Fibroblast of mammary gland (primary cell): Measurements from ENCODE around the gene ATOH8.
"Not testable (repeated sequence)": the region's sequence is repeated elsewhere in the genome, so short reads cannot be mapped to it uniquely, and the experiment has no call there.

ENCODE experiments used
- DNase-seq: peaks from one replicate; pipeline ENCODE4 v3.0.0-alpha.2; 2010; ENCODE audit warnings: low read depth
- H3K4me3 ChIP-seq: 2 replicates; pipeline ENCODE4 v1.5.1; 2011; ENCODE audit warnings: low read depth, mild to moderate bottlenecking, low read length, moderate library complexity; ENCODE audit not compliant: control insufficient read depth
- TF ChIP-seq, protein P1 (sequence below): conservative IDR thresholded peaks from 2 replicates; pipeline ENCODE4 v1.5.1; 2011; ENCODE audit warnings: low read depth, low read length, inconsistent platforms; ENCODE audit not compliant: control insufficient read depth, insufficient read depth

The ATOH8 gene

DNA sequence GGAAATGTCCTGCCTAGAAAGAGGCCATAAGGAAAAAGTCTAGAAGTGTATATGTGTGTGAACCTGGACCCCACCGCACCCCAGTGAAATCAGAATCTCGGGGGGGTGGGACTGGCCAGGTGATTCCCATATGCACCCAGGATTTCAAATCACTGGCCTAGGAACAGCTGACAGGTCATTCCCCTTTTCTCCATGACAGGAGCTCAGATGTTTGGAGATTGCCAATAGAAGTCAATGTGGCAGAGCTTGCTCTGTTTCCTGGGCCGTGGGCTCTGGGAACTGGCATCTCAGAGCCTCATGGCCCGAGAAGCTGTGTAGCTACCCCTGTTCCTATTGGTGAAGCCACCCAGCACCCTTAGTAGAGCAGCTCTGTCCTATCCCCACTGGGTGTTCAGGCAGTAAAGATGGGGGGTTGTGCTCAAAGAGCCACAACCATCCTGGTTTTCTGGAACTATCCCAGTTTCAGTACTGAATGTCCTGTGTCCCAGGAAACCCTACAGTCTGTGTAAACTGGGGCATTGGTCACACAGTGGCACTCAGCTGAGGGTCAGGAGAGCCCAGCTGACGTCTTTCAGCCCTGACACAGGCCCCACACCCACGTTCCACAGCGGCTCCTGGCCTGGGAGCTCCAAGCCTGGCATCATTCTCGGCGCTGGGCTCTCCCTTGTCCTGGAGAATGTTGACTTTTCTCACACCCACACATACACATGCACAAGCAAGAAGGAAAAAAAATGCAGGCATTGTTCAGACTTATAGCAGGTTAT is 40.8 kb upstream of the ATOH8 start:
- H3K4me3 ChIP-seq: no peak overlapping the region
- TF ChIP-seq, protein P1, sequence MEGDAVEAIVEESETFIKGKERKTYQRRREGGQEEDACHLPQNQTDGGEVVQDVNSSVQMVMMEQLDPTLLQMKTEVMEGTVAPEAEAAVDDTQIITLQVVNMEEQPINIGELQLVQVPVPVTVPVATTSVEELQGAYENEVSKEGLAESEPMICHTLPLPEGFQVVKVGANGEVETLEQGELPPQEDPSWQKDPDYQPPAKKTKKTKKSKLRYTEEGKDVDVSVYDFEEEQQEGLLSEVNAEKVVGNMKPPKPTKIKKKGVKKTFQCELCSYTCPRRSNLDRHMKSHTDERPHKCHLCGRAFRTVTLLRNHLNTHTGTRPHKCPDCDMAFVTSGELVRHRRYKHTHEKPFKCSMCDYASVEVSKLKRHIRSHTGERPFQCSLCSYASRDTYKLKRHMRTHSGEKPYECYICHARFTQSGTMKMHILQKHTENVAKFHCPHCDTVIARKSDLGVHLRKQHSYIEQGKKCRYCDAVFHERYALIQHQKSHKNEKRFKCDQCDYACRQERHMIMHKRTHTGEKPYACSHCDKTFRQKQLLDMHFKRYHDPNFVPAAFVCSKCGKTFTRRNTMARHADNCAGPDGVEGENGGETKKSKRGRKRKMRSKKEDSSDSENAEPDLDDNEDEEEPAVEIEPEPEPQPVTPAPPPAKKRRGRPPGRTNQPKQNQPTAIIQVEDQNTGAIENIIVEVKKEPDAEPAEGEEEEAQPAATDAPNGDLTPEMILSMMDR: no peak
- peak; percentile 86 for DNase-seq

DNA sequence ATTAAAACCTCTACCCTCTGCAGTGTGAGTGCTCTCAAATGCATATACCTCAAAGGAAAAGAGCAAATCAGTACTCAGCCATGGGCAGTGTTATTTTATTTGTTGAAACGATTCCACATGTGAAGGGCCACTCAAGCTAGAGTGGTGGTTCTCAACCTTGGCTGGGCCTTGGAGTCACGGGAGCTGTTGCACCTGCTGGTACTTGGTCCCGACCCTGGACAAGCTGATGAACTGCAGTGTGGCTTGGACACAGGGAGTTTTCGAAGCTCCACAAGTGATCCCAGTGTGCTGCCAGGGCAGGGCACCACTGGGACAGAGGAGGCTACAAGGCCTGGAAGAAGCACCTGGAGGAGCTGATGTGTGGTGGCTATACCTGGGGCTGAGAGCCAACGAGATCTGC is 40.0 kb upstream of the ATOH8 start:
- TF ChIP-seq, protein P1: no peak
- DNase-seq: no peak
- no peak overlapping the region for H3K4me3 ChIP-seq

DNA sequence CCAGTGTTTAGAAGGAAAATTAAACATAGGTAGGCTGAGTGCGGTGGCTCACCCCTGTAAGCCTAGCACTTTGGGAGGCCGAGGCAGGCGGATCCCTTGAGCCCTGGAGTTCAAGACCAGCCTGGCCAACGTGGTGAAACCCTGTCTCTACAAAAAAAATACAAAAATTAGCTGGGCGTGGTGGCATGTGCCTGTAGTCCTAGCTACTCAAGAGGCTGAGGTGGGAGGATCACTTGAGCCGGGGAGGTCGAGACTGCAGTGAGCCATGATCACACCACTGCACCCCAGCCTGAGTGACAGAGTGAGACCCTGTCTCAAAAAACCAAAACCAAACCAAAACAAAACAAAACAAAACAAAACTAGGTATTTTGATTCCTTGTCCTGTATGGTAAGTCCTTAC is 39.4 kb upstream of the ATOH8 start:
- H3K4me3 ChIP-seq, DNase-seq: not testable (repeated sequence)

DNA sequence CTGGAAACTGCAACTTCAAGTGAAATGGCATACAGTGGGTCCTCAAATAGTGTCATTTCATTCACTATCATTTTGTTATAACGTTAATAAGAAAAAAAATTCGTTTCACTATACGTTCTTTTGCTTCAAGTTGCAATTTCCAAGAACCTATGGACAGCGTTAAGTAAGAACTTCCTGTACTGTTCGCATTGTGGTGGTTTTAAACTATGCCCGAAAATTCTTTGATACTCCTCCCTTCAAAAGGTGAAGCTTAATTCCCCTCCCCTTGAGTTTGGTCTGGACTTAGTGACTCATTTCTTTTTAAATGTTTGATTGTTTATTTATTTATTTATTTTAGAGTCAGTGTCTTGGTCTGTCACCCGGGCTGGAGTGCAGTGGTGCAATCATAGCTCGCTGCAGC is 39.0 kb upstream of the ATOH8 start:
- no peak for DNase-seq
- H3K4me3 ChIP-seq: no peak overlapping the region
- TF ChIP-seq, protein P1: no peak

DNA sequence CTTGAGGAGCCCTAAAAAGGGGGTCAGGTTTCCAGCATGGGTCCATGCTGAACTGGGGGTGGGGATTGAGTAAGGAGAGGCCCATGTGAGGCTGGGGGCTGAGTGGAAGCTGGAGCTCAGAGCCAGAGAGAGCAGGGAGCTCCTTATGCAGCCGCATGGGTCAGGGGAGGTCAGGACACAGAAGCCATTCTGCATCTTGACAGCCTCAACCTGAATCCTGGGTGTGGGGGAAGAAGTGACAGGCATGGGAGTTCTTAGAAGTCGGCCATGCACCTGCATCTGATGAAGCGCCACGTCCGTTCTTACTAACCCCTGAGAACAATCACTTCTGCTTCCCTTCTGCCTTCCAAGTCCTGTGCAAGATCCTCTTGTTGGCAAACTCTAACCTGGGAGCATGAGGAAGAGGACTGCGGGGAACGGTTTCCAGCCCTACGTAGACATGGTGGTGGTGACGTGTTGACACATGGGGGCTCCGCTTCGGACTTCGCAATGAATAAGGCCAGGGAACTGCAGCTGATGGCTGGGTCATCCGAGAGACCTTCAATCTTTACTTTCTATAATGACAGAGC is 37.4 kb upstream of the ATOH8 start:
- H3K4me3 ChIP-seq: no peak overlapping the region
- TF ChIP-seq, protein P1: no peak
- no peak for DNase-seq

DNA sequence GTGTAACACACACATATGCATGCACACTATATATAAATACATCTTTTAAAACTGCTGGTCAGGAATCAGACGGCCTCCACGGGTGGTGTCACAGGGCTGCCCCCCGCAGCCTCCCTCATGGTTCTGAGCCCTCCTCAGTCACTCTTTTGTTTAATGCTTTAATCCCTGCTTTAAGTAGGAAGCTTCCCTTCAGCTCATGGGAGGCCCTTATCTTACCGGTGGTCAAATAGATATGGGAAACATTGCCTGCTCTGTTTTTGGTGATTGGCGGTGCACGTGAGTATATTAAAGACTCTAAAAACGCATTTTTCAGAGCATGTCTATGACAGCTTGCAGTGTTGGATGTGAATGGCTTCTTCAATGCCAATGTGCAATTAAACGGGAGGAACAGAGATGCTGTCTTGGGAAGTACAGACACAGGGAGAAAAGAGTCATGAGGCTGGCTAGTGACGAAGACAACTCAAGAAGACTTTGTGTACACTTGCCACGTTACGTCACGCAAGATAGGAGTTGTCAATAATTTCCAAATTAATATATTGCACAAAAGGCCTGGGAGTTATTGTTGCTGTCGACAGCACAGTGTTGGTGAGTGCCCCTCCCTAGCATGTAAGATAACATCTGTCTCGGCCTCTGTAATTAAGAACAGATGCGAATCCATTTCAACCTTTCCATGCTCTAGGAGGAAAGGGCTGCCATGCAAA is 36.3 kb upstream of the ATOH8 start:
- no peak overlapping the region for H3K4me3 ChIP-seq
- TF ChIP-seq, protein P1: no peak
- DNase-seq: peak; percentile 95

DNA sequence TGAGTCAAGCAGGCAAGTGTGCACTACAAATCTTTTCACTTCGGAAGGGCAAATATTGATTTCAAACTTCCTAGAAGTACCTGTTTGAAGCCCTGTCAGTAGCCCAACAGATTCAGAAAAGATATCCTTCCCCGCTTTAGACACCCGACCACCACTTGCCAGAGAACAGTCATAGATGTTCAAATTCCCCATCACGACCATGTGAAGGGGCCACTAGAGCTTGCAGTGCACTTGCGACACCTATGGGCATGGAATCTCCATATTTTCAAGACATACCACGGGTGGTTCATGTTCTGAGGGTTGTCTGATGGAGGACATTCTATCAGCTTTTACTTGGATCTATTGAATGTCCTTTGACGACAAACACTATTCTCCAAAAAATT is 35.8 kb upstream of the ATOH8 start:
- no peak for DNase-seq

More for the DNA sequence above, 35.8 kb upstream of the ATOH8 start:
- H3K4me3 ChIP-seq: no peak overlapping the region
- TF ChIP-seq, protein P1: no peak
